HepG2 (cell line): Measurements from ENCODE around the gene PCTP.

Source experiments
- CHD2 ChIP-seq: IDR thresholded peaks from 2 replicates; pipeline ENCODE4 v1.6.1; 2011; ENCODE audit warnings: low read depth, low read length, improper control_type of control experiment
- TF ChIP-seq, protein P1 (sequence below): sonication (generic); formaldehyde crosslinking; IDR thresholded peaks from 2 replicates; pipeline ENCODE4 v1.8.0; 2022; ENCODE audit warnings: mild to moderate bottlenecking, missing genetic modification reagents

DNA sequence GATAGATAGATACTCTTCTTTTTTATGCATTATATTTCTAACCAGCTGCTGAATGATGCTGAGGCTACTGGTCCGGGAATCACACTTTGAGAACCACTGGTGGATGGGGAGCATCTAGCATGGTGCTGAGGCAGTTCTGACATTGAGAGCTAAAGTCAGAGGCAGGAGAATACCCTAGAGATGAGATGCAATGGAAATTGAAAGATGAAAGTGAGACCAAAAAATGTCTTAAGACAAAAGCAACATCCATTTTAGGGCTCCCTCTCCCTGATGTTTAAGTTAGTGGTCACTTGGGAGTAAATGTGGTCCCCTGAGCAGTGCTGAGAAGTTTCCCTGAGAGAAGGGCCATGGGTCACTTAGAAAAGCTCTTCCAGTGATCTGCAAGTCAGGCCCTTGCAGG, 6.8 kb downstream of the PCTP start:
- no peak for TF ChIP-seq CHD2
- TF ChIP-seq, protein P1, sequence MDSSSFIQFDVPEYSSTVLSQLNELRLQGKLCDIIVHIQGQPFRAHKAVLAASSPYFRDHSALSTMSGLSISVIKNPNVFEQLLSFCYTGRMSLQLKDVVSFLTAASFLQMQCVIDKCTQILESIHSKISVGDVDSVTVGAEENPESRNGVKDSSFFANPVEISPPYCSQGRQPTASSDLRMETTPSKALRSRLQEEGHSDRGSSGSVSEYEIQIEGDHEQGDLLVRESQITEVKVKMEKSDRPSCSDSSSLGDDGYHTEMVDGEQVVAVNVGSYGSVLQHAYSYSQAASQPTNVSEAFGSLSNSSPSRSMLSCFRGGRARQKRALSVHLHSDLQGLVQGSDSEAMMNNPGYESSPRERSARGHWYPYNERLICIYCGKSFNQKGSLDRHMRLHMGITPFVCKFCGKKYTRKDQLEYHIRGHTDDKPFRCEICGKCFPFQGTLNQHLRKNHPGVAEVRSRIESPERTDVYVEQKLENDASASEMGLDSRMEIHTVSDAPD (CRISPR knock-in tag) = no peak
